RWPE2 (cell line): ENCODE measurements around the gene ELL3.
A peak's percentile ranks its signal among the peaks of the same experiment; 100 is the strongest.
"Not testable (repeated sequence)": the region's sequence is repeated elsewhere in the genome, so short reads cannot be mapped to it uniquely, and the experiment has no call there.

Experiments used
- ATAC-seq: fragments of 200-7000 bp; cut with Tn5 transposase; 3 replicates; pipeline ENCODE4 v1.9.1; 2021; ENCODE audit warnings: low read depth
- DNase-seq: peaks from one replicate; pipeline ENCODE4 v3.0.0-alpha.2; 2020; ENCODE audit warnings: low spot score
- H3K27ac ChIP-seq: fragments of 450-650 bp; 2 replicates; pipeline ENCODE4 v1.5.1; 2017; ENCODE audit warnings: mild to moderate bottlenecking; ENCODE audit not compliant: poor library complexity, severe bottlenecking
- H3K27me3 ChIP-seq: fragments of 250-450 bp; sonication (Bioruptor Pico); 2 replicates; pipeline ENCODE4 v1.5.1; 2021; ENCODE audit warnings: mild to moderate bottlenecking, moderate library complexity; ENCODE audit not compliant: insufficient read depth, poor library complexity, severe bottlenecking
- H3K36me3 ChIP-seq: fragments of 250-450 bp; sonication (Bioruptor Pico); 2 replicates; pipeline ENCODE4 v1.5.1; 2020; ENCODE audit warnings: low read depth, mild to moderate bottlenecking, moderate library complexity
- H3K4me1 ChIP-seq: fragments of 250-450 bp; sonication (Bioruptor Pico); 2 replicates; pipeline ENCODE4 v1.5.1; 2021; ENCODE audit warnings: mild to moderate bottlenecking, moderate library complexity; ENCODE audit not compliant: insufficient read depth, poor library complexity, severe bottlenecking
- H3K4me3 ChIP-seq: fragments of 250-450 bp; sonication (Bioruptor Pico); 2 replicates; pipeline ENCODE4 v1.5.1; 2021; ENCODE audit warnings: mild to moderate bottlenecking, moderate library complexity; ENCODE audit not compliant: severe bottlenecking
- H3K9me3 ChIP-seq: fragments of 250-450 bp; sonication (Bioruptor Pico); 2 replicates; pipeline ENCODE4 v1.5.1; 2021; ENCODE audit warnings: mild to moderate bottlenecking, moderate library complexity; ENCODE audit not compliant: severe bottlenecking
- TF ChIP-seq, protein P1 (sequence below): fragments of 450-650 bp; IDR thresholded peaks from one replicate; pipeline ENCODE4 v1.5.1; 2017; ENCODE audit warnings: mild to moderate bottlenecking, moderate library complexity; ENCODE audit not compliant: poor library complexity, severe bottlenecking

Gene ELL3

GRCh38 chr15:43776718-43777266 is at the start of gene ELL3:
Gene ELL3 (minus strand): TSS chr15:43776966. CDS start chr15:43776901, 65 bp downstream.
- Histone ChIP-seq H3K36me3 (peaks cover 21% of the 10 kb centered on the region), H3K27ac (peak within 1 kb of the TSS; percentile 47), H3K4me3 (peak within 1 kb of the TSS; percentile 46), H3K27me3 (no peaks in the 10 kb centered on the region), H3K9me3 (no peaks in the 10 kb centered on the region), H3K4me1 (no peaks in the 10 kb centered on the region)
- DNase-seq (peak; percentile 90), ATAC-seq (peak; percentile 64)
- TF ChIP-seq, protein P1, sequence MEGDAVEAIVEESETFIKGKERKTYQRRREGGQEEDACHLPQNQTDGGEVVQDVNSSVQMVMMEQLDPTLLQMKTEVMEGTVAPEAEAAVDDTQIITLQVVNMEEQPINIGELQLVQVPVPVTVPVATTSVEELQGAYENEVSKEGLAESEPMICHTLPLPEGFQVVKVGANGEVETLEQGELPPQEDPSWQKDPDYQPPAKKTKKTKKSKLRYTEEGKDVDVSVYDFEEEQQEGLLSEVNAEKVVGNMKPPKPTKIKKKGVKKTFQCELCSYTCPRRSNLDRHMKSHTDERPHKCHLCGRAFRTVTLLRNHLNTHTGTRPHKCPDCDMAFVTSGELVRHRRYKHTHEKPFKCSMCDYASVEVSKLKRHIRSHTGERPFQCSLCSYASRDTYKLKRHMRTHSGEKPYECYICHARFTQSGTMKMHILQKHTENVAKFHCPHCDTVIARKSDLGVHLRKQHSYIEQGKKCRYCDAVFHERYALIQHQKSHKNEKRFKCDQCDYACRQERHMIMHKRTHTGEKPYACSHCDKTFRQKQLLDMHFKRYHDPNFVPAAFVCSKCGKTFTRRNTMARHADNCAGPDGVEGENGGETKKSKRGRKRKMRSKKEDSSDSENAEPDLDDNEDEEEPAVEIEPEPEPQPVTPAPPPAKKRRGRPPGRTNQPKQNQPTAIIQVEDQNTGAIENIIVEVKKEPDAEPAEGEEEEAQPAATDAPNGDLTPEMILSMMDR = no peak

- no peak for DNase-seq
- peak overlapping the region; percentile 51 for H3K4me3 ChIP-seq
- no peak for ATAC-seq
- peak overlapping the region; percentile 44 for H3K27ac ChIP-seq
- H3K36me3 ChIP-seq = peaks cover 49% of the 10 kb centered on the region
- TF ChIP-seq, protein P1 = no peak
- H3K4me1 ChIP-seq = peaks cover 16% of the 10 kb centered on the region
- H3K27me3 ChIP-seq = no peaks in the 10 kb centered on the region
- no peaks in the 10 kb centered on the region for H3K9me3 ChIP-seq
Observed at GRCh38 chr15:43826029-43826507, 49.3 kb upstream of the ELL3 start.

DNA sequence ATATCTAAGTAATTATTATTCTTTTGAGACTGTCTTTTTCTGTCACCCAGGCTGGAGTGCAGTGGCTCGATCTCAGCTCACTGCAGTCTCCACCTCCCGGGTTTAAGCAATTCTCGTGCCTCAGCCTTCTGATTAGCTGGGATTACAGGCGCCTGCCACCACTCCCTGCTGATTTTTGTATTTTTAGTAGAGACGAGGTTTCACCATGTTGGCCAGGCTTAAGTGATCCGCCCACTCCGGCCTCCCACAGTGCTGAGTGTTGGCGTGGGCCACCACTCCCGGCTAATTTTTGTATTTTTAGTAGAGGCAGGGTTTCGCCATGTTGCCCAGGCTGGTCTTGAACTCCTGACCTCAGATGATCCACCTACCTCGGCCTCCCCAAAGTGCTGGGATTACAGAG is 48.5 kb upstream of the ELL3 start:
- H3K4me3 ChIP-seq, H3K27me3 ChIP-seq, DNase-seq, ATAC-seq, H3K9me3 ChIP-seq: not testable (repeated sequence)
- Histone ChIP-seq H3K4me1 (peaks cover 16% of the 10 kb centered on the region), H3K36me3 (peaks cover 57% of the 10 kb centered on the region), H3K27ac (peak overlapping the region; percentile 82)

DNA sequence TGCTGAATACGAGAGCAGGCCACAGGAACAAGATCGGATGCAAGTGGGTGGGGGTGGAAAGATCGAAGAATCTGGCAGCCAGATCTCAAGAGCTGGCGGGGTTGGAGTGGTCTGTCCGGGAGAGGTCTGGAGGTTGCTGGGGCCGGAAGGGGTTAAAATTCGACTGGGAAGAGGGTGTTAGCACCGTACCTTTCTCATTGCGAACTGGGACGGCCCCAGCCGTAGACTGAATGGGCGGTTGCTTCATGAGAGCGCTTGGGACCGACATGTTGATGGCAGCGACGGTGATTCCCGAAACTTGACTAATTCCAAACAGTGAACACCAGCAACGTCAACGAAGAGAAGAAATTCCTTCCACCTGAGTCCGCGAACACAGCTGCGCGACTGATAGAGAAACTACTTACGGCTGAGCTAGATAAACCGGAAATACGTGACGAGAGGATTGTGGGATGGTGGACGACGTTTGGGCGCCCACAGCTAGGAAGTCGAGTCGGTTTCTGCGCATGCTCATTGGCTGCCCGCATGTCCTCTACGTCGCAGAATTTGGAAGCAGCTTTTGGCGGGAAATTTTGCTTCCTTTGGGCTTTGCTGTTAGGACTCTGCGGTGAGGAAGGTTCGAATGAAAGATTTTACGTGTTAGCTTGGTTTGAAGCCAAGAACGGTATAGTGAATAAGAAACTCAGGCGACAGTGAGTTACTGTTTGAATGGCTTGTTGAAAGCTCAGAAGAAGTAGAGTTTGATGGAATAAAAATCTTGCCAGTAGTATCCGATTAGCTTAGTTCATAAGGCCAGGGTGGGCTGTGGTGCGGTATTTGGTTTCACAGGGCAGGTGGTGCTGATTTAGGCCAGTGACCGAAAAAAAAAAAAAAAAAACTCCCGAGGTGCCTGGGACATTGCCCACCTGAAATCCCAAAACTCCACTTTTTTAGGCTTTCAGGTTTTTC is 47.8 kb upstream of the ELL3 start, which contains the start of gene MFAP1:
MFAP1 (minus strand) TSS at position 389 of the 945 bp plus-strand sequence; CDS start at position 268, 121 bp downstream.
- Histone ChIP-seq H3K9me3 (no peaks in the 10 kb centered on the region), H3K36me3 (peaks cover 57% of the 10 kb centered on the region), H3K4me1 (peaks cover 16% of the 10 kb centered on the region), H3K4me3 (peak within 1 kb of the TSS; percentile 91), H3K27me3 (no peaks in the 10 kb centered on the region), H3K27ac (peak within 1 kb of the TSS; percentile 82)
- ATAC-seq (peak; percentile 83), DNase-seq (peak; percentile 98)
- TF ChIP-seq, protein P1 = no peak

DNA sequence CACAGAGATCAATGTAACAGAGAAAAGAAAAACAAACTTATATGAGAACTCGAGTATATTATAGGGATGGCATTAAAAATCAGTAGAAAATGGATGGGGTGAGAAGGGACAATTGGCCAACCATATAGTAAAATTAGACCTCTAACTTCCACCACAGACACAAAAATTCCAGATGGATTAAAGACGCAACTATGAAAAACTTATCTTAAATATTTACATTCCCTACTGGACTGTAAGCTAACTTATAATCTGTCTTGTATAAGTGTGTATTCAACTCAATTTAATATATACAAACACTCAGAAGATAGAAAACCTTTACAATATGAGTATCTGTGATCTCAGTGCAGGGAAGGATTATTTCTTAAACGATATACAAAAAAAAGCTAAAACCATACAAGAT is 44.7 kb upstream of the ELL3 start:
- Histone ChIP-seq H3K4me3 (no peak overlapping the region), H3K36me3 (peaks cover 68% of the 10 kb centered on the region), H3K27ac (no peak overlapping the region), H3K4me1 (peaks cover 11% of the 10 kb centered on the region), H3K9me3 (no peaks in the 10 kb centered on the region), H3K27me3 (no peaks in the 10 kb centered on the region)
- ATAC-seq (no peak), DNase-seq (no peak)
- TF ChIP-seq, protein P1 = no peak

- ATAC-seq, H3K27me3 ChIP-seq, H3K27ac ChIP-seq, H3K9me3 ChIP-seq, H3K4me3 ChIP-seq, DNase-seq, H3K4me1 ChIP-seq: not testable (repeated sequence)
- H3K36me3 ChIP-seq = peaks cover 96% of the 10 kb centered on the region
Observed at GRCh38 chr15:43815064-43815463, 38.3 kb upstream of the ELL3 start.
